CD14-positive monocyte (primary cell): ENCODE measurements around the gene KCNJ4. TPM values are rescaled to one million over a fixed set of nuclear protein-coding genes. Genes with fewer than 3 reads are reported as not detected.

ENCODE experiments used
- DNase-seq, 3 donors: peaks; one replicate each; pipeline ENCODE4 v3.0.0-alpha.2; 2011 to 2022
- H2AFZ ChIP-seq: 2 replicates; pipeline ENCODE4 v1.6.0; 2012; ENCODE audit warnings: mild to moderate bottlenecking, low read depth, low read length, inconsistent platforms; ENCODE audit not compliant: insufficient read depth, poor library complexity, severe bottlenecking
- H3K27ac ChIP-seq, 2 donors: 1 replicate in 1 of 2; 2 replicates in 1 of 2; pipeline ENCODE4 v1.5.1; 2012 to 2013; ENCODE audit warnings: low read length in 2 of 2, control low read depth in 1 of 2, inconsistent platforms in 1 of 2, low read depth in 1 of 2, mild to moderate bottlenecking in 1 of 2
- H3K27me3 ChIP-seq, 2 donors: one replicate each; pipeline versions ENCODE4 v1.6.0 to v1.6.1; 2011 to 2013; ENCODE audit warnings: low read length in 2 of 2; ENCODE audit not compliant: control insufficient read depth in 2 of 2, insufficient read depth in 2 of 2
- H3K36me3 ChIP-seq, 2 donors: replicated peaks in 1 of 2; 1 replicate in 1 of 2; 2 replicates in 1 of 2; pipeline versions ENCODE4 v1.5.1 to v1.6.1; 2012 to 2013; ENCODE audit warnings: low read length in 2 of 2, control low read depth in 1 of 2, inconsistent platforms in 1 of 2, mild to moderate bottlenecking in 1 of 2; ENCODE audit not compliant: insufficient read depth in 2 of 2, control insufficient read depth in 1 of 2
- H3K4me1 ChIP-seq, 2 donors: 1 replicate in 1 of 2; 2 replicates in 1 of 2; pipeline versions ENCODE4 v1.5.1 to v1.6.1; 2012 to 2013; ENCODE audit warnings: low read length in 2 of 2, control low read depth in 1 of 2, inconsistent platforms in 1 of 2, mild to moderate bottlenecking in 1 of 2, moderate library complexity in 1 of 2; ENCODE audit not compliant: insufficient read depth in 2 of 2, control insufficient read depth in 1 of 2
- H3K4me2 ChIP-seq: replicated peaks from 2 replicates; pipeline ENCODE3; 2012; ENCODE audit warnings: low read length, moderate library complexity, mild to moderate bottlenecking; ENCODE audit not compliant: poor library complexity, severe bottlenecking; ENCODE audit errors: extremely low read depth
- H3K4me3 ChIP-seq, 3 experiments: fragments of 200-600 bp in 1 of 3; sonication (generic) in 1 of 3; replicated peaks in 1 of 3; 1 replicate in 2 of 3; 2 replicates in 1 of 3; pipeline ENCODE4 v1.5.1; 2011 to 2013; ENCODE audit warnings: low read length in 3 of 3, mild to moderate bottlenecking in 3 of 3, control low read depth in 2 of 3, low read depth in 2 of 3, inconsistent platforms in 1 of 3, moderate library complexity in 1 of 3
- H3K79me2 ChIP-seq: 2 replicates; pipeline ENCODE4 v1.6.0; 2012; ENCODE audit warnings: mild to moderate bottlenecking, control low read depth, inconsistent platforms, low read length, moderate library complexity; ENCODE audit not compliant: insufficient read depth
- H3K9ac ChIP-seq: 2 replicates; pipeline ENCODE4 v1.6.0; 2017; ENCODE audit warnings: low read length, mild to moderate bottlenecking; ENCODE audit not compliant: insufficient read depth, poor library complexity, severe bottlenecking
- H3K9me3 ChIP-seq, 2 donors: replicated peaks in 1 of 2; 1 replicate in 1 of 2; 2 replicates in 1 of 2; pipeline versions ENCODE4 v1.5.1 to v1.6.1; 2012 to 2013; ENCODE audit warnings: low read length in 2 of 2, control low read depth in 1 of 2; ENCODE audit not compliant: control insufficient read depth in 1 of 2, insufficient read depth in 1 of 2
- H4K20me1 ChIP-seq: 2 replicates; pipeline ENCODE4 v1.6.0; 2012; ENCODE audit warnings: mild to moderate bottlenecking, low read length, control low read depth, moderate library complexity; ENCODE audit not compliant: insufficient read depth
- H3K27ac Mint-ChIP-seq, 7 donors: one replicate each; pipeline ENCODE4 v1.8.0; 2020; ENCODE audit warnings: mild to moderate bottlenecking in 7 of 7, mixed read lengths in 7 of 7, moderate library complexity in 6 of 7, inconsistent platforms in 2 of 7
- H3K27me3 Mint-ChIP-seq, 3 donors: one replicate each; pipeline ENCODE4 v1.8.0; 2021 to 2022; ENCODE audit warnings: low read depth in 3 of 3, mild to moderate bottlenecking in 3 of 3, mixed read lengths in 3 of 3, moderate library complexity in 3 of 3, inconsistent platforms in 1 of 3
- H3K36me3 Mint-ChIP-seq, 2 donors: one replicate each; pipeline ENCODE4 v1.8.0; 2020; ENCODE audit warnings: mixed read lengths in 2 of 2, inconsistent platforms in 1 of 2, mild to moderate bottlenecking in 1 of 2
- H3K4me1 Mint-ChIP-seq: one replicate; pipeline ENCODE4 v1.8.0; 2020; ENCODE audit warnings: mild to moderate bottlenecking, mixed read lengths
- H3K4me3 Mint-ChIP-seq, 2 donors: one replicate each; pipeline ENCODE4 v1.8.0; 2020; ENCODE audit warnings: mild to moderate bottlenecking in 2 of 2, mixed read lengths in 2 of 2, moderate library complexity in 1 of 2
- H3K9me3 Mint-ChIP-seq, 7 donors: one replicate each; pipeline ENCODE4 v1.8.0; 2020 to 2022; ENCODE audit warnings: mixed read lengths in 7 of 7, mild to moderate bottlenecking in 6 of 7, moderate library complexity in 6 of 7, inconsistent platforms in 2 of 7
- CTCF ChIP-seq: fragments of 200-600 bp; IDR thresholded peaks from one replicate; pipeline ENCODE4 v1.8.0; 2022; ENCODE audit warnings: antibody characterized with exemption, mild to moderate bottlenecking
- WGBS: methylation state at CpG from one replicate; pipeline ENCODE4 v1.1.5; 2013; ENCODE audit warnings: missing lambda C conversion rate; ENCODE audit not compliant: insufficient coverage; 5-methylcytosine and 5-hydroxymethylcytosine counted together
- intact Hi-C, 2 donors: fragments of 100-400 bp; cut with micrococcal nuclease; formaldehyde crosslinking; loops; one replicate each; pipeline versions ENCODE4 v1.15.0 to v1.15.1; 2023
- polyA plus RNA-seq, 3 donors: library from polyadenylated mRNA; depleted of rRNA in 1 of 3; unstranded in 2 of 3; stranded (reverse) in 1 of 3; fragments of 300-500 nt in 2 of 3; fragments of >200 nt in 1 of 3; fragmentation: Illumina TruSeq in 2 of 3; gene quantifications; 1 replicate in 2 of 3; 2 replicates in 1 of 3; pipeline ENCODE4 v1.2.3, GENCODE V29; 2012 to 2021

KCNJ4 gene
- polyA plus RNA-seq, 3 donors, result not detected

- no peak overlapping the region for H3K4me2 ChIP-seq
- H3K27me3 ChIP-seq, result no peaks in the 10 kb centered on the region
- no peak for TF ChIP-seq CTCF
- no peaks in the 10 kb centered on the region for H3K4me1 Mint-ChIP-seq
- H3K9me3 Mint-ChIP-seq, result no peaks in the 10 kb centered on the region
- peaks cover 26% of the 10 kb centered on the region for H4K20me1 ChIP-seq
- peaks cover 14 to 28% of the 10 kb centered on the region in 2 donors for H3K36me3 ChIP-seq
- no peak overlapping the region for H3K4me3 Mint-ChIP-seq
- no peak for DNase-seq
- H3K4me1 ChIP-seq, result no peaks in the 10 kb centered on the region
- no peaks in the 10 kb centered on the region for H3K79me2 ChIP-seq
- H3K27ac ChIP-seq, result no peak overlapping the region
- no CpG with 5 or more reads among the region's 1 CpG for WGBS
- peaks cover 15 to 24% of the 10 kb centered on the region in 2 donors for H3K36me3 Mint-ChIP-seq
- H3K27me3 Mint-ChIP-seq, result peaks cover 2 to 14% (median 10%) of the 10 kb centered on the region in 3 donors
- H3K9me3 ChIP-seq, result no peaks in the 10 kb centered on the region
- H3K4me3 ChIP-seq, result no peak overlapping the region
- no peak overlapping the region for H3K9ac ChIP-seq
- no peak overlapping the region for H2AFZ ChIP-seq
- H3K27ac Mint-ChIP-seq, result peak overlapping the region in 1 of 7 donors; percentile 52
- intact Hi-C loops, result no loop called here
Measured at GRCh38 chr22:38477585-38477984, 22.6 kb upstream of the KCNJ4 start.

- TF ChIP-seq CTCF, result no peak
- no peaks in the 10 kb centered on the region for H3K4me1 Mint-ChIP-seq
- no peak overlapping the region for H2AFZ ChIP-seq
- DNase-seq, result no peak
- no peak overlapping the region for H3K27ac ChIP-seq
- no peak overlapping the region for H3K4me3 Mint-ChIP-seq
- H3K36me3 Mint-ChIP-seq, result no peaks in the 10 kb centered on the region
- no peaks in the 10 kb centered on the region for H3K9me3 ChIP-seq
- H4K20me1 ChIP-seq, result no peaks in the 10 kb centered on the region
- intact Hi-C loops, result no loop called here
- H3K4me1 ChIP-seq, result no peaks in the 10 kb centered on the region
- H3K9me3 Mint-ChIP-seq, result peaks cover 0 to 3% (median 0%) of the 10 kb centered on the region in 7 donors
- WGBS, result 97% methylated on average over 7 of the region's 10 CpGs
- no peak overlapping the region for H3K27ac Mint-ChIP-seq
- H3K9ac ChIP-seq, result no peak overlapping the region
- H3K36me3 ChIP-seq, result no peaks in the 10 kb centered on the region
- no peak overlapping the region for H3K4me3 ChIP-seq
- H3K79me2 ChIP-seq, result no peaks in the 10 kb centered on the region
- peaks cover 0 to 5% of the 10 kb centered on the region in 2 donors for H3K27me3 ChIP-seq
- peaks cover 9 to 28% (median 20%) of the 10 kb centered on the region in 3 donors for H3K27me3 Mint-ChIP-seq
- no peak overlapping the region for H3K4me2 ChIP-seq
Measured at GRCh38 chr22:38474003-38474607, 19.1 kb upstream of the KCNJ4 start.
